ENCODE data around the gene PRPS1L1. TPM values are rescaled to one million over a fixed set of nuclear protein-coding genes. Genes with fewer than 3 reads are reported as not detected.

The PRPS1L1 gene
- total RNA-seq, 1 experiment from 2014 or later: not detected

- no peaks in the 10 kb centered on the region for H3K9me3 Mint-ChIP-seq
- H3K36me3 Mint-ChIP-seq (ENCODE audit: insufficient read depth in 1 of 3, low read depth in 3 of 3): no peaks in the 10 kb centered on the region
- no peaks in the 10 kb centered on the region for H3K27me3 Mint-ChIP-seq (ENCODE audit: low read depth)
- WGBS (ENCODE audit: extremely low coverage, insufficient read length, low lambda C conversion rate): no CpG with 5 or more reads among the region's 2 CpGs
- Histone ChIP-seq H4K20me1 (ENCODE audit: control insufficient read depth, insufficient read depth, insufficient read length) (no peaks in the 10 kb centered on the region), H3K4ac (ENCODE audit: low read depth, low read length) (no peak overlapping the region), H3K4me1 (ENCODE audit: insufficient read depth, low read length) (no peaks in the 10 kb centered on the region), H4K5ac (ENCODE audit: insufficient read length, low read depth, low read length) (no peak overlapping the region), H2AK5ac (ENCODE audit: insufficient read length, low read length) (no peak overlapping the region), H3K27me3 (ENCODE audit: insufficient read depth, low read length) (no peaks in the 10 kb centered on the region), H3T11ph (ENCODE audit: low read length) (no peak overlapping the region), H3K27ac (ENCODE audit: insufficient read length, low read depth, low read length) (no peak overlapping the region), H3K18ac (ENCODE audit: insufficient read length, low read depth, low read length) (no peak overlapping the region), H3K79me2 (ENCODE audit: insufficient read depth, low read length) (no peaks in the 10 kb centered on the region), H3K9me3 (ENCODE audit: control insufficient read depth, low read depth, low read length) (no peaks in the 10 kb centered on the region), H3K79me1 (ENCODE audit: insufficient read depth, low read depth, low read length, poor library complexity, severe bottlenecking) (no peaks in the 10 kb centered on the region), H3K14ac (ENCODE audit: insufficient read depth, low read length) (no peak overlapping the region), H3K23ac (ENCODE audit: insufficient read length, low read depth, low read length) (no peak overlapping the region), H4K91ac (ENCODE audit: insufficient read length, low read depth, low read length) (no peak overlapping the region), H2BK20ac (ENCODE audit: low read depth, low read length, poor library complexity, severe bottlenecking) (no peak overlapping the region), H2AFZ (ENCODE audit: low read length) (no peak overlapping the region), H3K56ac (ENCODE audit: insufficient read length, low read depth, low read length) (no peak overlapping the region), H3K23me2 (ENCODE audit: insufficient read length, low read depth, low read length, poor library complexity, severe bottlenecking) (no peaks in the 10 kb centered on the region), H2BK12ac (ENCODE audit: insufficient read length, low read depth, low read length) (no peak overlapping the region), H2BK15ac (ENCODE audit: low read depth, low read length) (no peak overlapping the region), H4K8ac (replicated peaks; ENCODE audit: insufficient read length, low read depth, low read length) (no peak overlapping the region), H3K4me2 (ENCODE audit: insufficient read depth, insufficient read length, low read length) (no peak overlapping the region), H2BK5ac (ENCODE audit: insufficient read length, low read length) (no peak overlapping the region), H2BK120ac (ENCODE audit: low read depth, low read length, poor library complexity, severe bottlenecking) (no peak overlapping the region), H3K9ac (ENCODE audit: extremely low read depth, insufficient read length, low read length) (no peak overlapping the region)
- 0 out of 4 replicates have a peak, but pooled peaks cover under 1% of the 10 kb centered on the region in 2 experiments for H3K4me1 Mint-ChIP-seq
- no peak overlapping the region for H3K27ac Mint-ChIP-seq
- DNase-seq: no peak
- no peak overlapping the region for H3K4me3 Mint-ChIP-seq
- TF ChIP-seq CTCF (conservative IDR thresholded peaks at IDR 0.05): no peak
Measured at GRCh38 chr7:18053177-18053928, 25.7 kb upstream of the PRPS1L1 start.
